NCI-H2227 treated with DMSO at 0.1 percent for 48 hours (cell line): ENCODE data around the gene MMP8.
"Not testable (repeated sequence)": the region's sequence is repeated elsewhere in the genome, so short reads cannot be mapped to it uniquely, and the experiment has no call there.

ENCODE experiments used
- DNase-seq: peaks from one replicate; lab custom pipeline; 2025; lab: John Stamatoyannopoulos, UW

Gene MMP8

GRCh38 chr11:102724904-102725500 lies at the start of gene MMP8:
Gene MMP8 (minus strand): TSS chr11:102724954. CDS start chr11:102724855, 99 bp downstream.
- no peak for DNase-seq

GRCh38 chr11:102773386-102773785 lies 48.6 kb upstream of the MMP8 start:
- no peak for DNase-seq

GRCh38 chr11:102771351-102771750 lies 46.6 kb upstream of the MMP8 start:
- no peak for DNase-seq

- no peak for DNase-seq
These were observed 45.4 kb upstream of the MMP8 start for GRCh38 chr11:102770191-102770590.

- DNase-seq, result no peak
These were observed 43.0 kb upstream of the MMP8 start for GRCh38 chr11:102767800-102768199.

- no peak for DNase-seq
These were observed 38.7 kb upstream of the MMP8 start for GRCh38 chr11:102763440-102763839.

- DNase-seq, result no peak
These were observed 37.6 kb upstream of the MMP8 start for GRCh38 chr11:102762361-102762767.

- no peak for DNase-seq
These were observed 37.0 kb upstream of the MMP8 start for GRCh38 chr11:102761646-102762238.

GRCh38 chr11:102760344-102761035 lies 35.7 kb upstream of the MMP8 start:
- DNase-seq, result no peak

GRCh38 chr11:102757823-102758549 lies 33.2 kb upstream of the MMP8 start:
- no peak for DNase-seq

- DNase-seq, result no peak
These were observed 28.5 kb upstream of the MMP8 start for GRCh38 chr11:102753267-102753666.

GRCh38 chr11:102751673-102752072 lies 26.9 kb upstream of the MMP8 start:
- no peak for DNase-seq

- DNase-seq, result no peak
These were observed 24.5 kb upstream of the MMP8 start for GRCh38 chr11:102749101-102749722.

GRCh38 chr11:102746746-102747578 lies 22.2 kb upstream of the MMP8 start:
- not testable (repeated sequence) for DNase-seq

- no peak for DNase-seq
These were observed 9.9 kb upstream of the MMP8 start for GRCh38 chr11:102734650-102735049.

GRCh38 chr11:102733232-102733875 lies 8.6 kb upstream of the MMP8 start:
- DNase-seq, result peak; percentile 4

GRCh38 chr11:102730944-102731343 lies 6.2 kb upstream of the MMP8 start:
- not testable (repeated sequence) for DNase-seq

GRCh38 chr11:102729849-102730815 lies 5.4 kb upstream of the MMP8 start:
- no peak for DNase-seq

- DNase-seq, result no peak
These were observed 3.1 kb upstream of the MMP8 start for GRCh38 chr11:102727890-102728289.

- no peak for DNase-seq
These were observed 1.9 kb downstream of the MMP8 start for GRCh38 chr11:102722821-102723220.
